Chondrocyte (in vitro differentiated cells): Measurements from ENCODE around the gene CFAP299. TPM values are rescaled to one million over a fixed set of nuclear protein-coding genes. Genes with fewer than 3 reads are reported as not detected.
A peak's percentile ranks its signal among the peaks of the same experiment; 100 is the strongest.

Experiments
- DNase-seq: peaks from one replicate; pipeline ENCODE4 v3.0.0; 2021; ENCODE audit warnings: mixed read lengths, low spot score
- H3K27ac Mint-ChIP-seq: one replicate; pipeline ENCODE4 v1.8.0; 2021; ENCODE audit warnings: mild to moderate bottlenecking, moderate library complexity, mixed read lengths; ENCODE audit not compliant: unreplicated experiment
- H3K27me3 Mint-ChIP-seq: 2 replicates; pipeline ENCODE4 v1.8.0; 2021; ENCODE audit warnings: low read depth, mixed read lengths
- H3K36me3 Mint-ChIP-seq: 2 replicates; pipeline ENCODE4 v1.8.0; 2021; ENCODE audit warnings: low read depth, mixed read lengths
- H3K4me1 Mint-ChIP-seq: 2 replicates; pipeline ENCODE4 v1.8.0; 2021; ENCODE audit warnings: low read depth, mild to moderate bottlenecking, mixed read lengths
- H3K4me3 Mint-ChIP-seq: one replicate; pipeline ENCODE4 v1.8.0; 2021; ENCODE audit warnings: mild to moderate bottlenecking, moderate library complexity, mixed read lengths; ENCODE audit not compliant: unreplicated experiment
- H3K9me3 Mint-ChIP-seq: 2 replicates; pipeline ENCODE4 v1.8.0; 2021; ENCODE audit warnings: low read depth, mixed read lengths
- total RNA-seq: library from RNA; stranded (reverse); gene quantifications from 3 replicates; pipeline ENCODE4 v1.2.1, GENCODE V29; 2021
- TF ChIP-seq, protein P1 (sequence below): fragments of 200-600 bp; sonication (generic); IDR thresholded peaks from 2 replicates; pipeline ENCODE4 v1.5.0; 2021; ENCODE audit warnings: antibody characterized with exemption, mild to moderate bottlenecking, moderate library complexity

Gene CFAP299
- total RNA-seq, 1 donor from 2014 or later, result 0.52 TPM

DNA sequence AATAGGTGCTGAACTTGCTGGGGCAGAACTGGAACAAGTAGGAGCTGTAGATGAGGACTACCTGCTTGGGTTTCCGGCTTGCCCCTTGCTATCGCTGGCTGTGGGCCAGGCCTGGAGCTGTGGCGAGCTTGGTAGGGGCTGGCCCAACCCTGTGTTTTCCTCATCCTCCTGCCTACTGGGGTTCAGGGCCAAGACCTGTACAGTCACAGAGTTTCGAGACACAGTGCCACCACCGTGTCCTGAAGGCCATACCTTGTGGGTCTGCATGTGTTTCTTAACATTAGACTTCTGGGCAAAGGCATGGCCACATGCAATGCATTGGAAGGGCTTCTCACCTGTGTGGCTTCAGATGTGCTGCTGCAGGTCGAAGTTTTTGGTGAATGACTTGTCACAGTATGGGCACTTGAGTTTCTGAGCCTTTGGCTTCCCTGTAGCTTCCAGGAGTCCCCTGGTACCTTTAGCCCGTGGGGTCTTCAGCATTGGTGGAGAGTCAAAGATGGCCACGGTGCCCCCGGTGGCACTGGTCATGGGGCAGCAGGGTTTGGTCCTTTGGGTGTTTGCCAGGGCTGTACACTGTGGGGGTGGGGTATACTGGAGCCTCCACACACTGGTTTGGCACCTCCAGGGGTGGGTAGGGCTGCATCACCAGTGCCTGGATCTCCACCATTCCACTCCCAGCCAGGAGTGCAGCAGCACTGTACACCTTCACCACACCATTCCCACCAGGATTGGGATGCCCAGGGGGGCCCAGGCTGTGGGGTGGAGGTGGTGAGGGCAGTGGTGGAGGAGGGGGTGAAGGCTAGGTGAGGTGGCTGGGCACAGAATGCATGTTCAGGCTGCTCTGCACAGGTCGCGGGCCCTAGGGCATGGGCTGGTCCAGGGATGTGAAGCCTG is 52.1 kb downstream of the CFAP299 start:
- H3K27me3 Mint-ChIP-seq, result peaks cover 6% of the 10 kb centered on the region
- TF ChIP-seq, protein P1, sequence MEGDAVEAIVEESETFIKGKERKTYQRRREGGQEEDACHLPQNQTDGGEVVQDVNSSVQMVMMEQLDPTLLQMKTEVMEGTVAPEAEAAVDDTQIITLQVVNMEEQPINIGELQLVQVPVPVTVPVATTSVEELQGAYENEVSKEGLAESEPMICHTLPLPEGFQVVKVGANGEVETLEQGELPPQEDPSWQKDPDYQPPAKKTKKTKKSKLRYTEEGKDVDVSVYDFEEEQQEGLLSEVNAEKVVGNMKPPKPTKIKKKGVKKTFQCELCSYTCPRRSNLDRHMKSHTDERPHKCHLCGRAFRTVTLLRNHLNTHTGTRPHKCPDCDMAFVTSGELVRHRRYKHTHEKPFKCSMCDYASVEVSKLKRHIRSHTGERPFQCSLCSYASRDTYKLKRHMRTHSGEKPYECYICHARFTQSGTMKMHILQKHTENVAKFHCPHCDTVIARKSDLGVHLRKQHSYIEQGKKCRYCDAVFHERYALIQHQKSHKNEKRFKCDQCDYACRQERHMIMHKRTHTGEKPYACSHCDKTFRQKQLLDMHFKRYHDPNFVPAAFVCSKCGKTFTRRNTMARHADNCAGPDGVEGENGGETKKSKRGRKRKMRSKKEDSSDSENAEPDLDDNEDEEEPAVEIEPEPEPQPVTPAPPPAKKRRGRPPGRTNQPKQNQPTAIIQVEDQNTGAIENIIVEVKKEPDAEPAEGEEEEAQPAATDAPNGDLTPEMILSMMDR, result no peak
- H3K4me1 Mint-ChIP-seq, result no peaks in the 10 kb centered on the region
- DNase-seq, result peak; percentile 85
- H3K27ac Mint-ChIP-seq, result no peak overlapping the region
- no peaks in the 10 kb centered on the region for H3K36me3 Mint-ChIP-seq
- no peaks in the 10 kb centered on the region for H3K9me3 Mint-ChIP-seq
- H3K4me3 Mint-ChIP-seq, result no peak overlapping the region

DNA sequence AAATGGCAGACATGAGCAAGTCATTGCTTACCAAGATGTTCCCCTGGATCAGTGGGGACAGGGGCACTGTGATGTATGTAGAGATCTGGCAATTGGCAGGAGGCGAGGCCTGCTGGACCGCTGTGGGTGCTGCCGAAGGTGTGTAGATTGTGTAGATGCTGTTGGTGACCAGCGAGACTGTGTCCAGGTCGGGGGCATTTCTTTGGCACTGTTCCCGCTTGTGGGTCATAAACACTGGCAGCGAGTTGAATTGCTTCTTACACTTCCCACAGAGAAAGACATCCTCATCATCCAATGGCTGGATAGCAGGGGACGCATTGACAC is 52.7 kb downstream of the CFAP299 start:
- no peak overlapping the region for H3K27ac Mint-ChIP-seq
- TF ChIP-seq, protein P1, result no peak
- no peak overlapping the region for H3K4me3 Mint-ChIP-seq
- no peaks in the 10 kb centered on the region for H3K36me3 Mint-ChIP-seq
- DNase-seq, result no peak
- peaks cover 3% of the 10 kb centered on the region for H3K27me3 Mint-ChIP-seq
- no peaks in the 10 kb centered on the region for H3K4me1 Mint-ChIP-seq
- H3K9me3 Mint-ChIP-seq, result no peaks in the 10 kb centered on the region

- H3K4me1 Mint-ChIP-seq, result no peaks in the 10 kb centered on the region
- H3K9me3 Mint-ChIP-seq, result no peaks in the 10 kb centered on the region
- H3K36me3 Mint-ChIP-seq, result no peaks in the 10 kb centered on the region
- H3K4me3 Mint-ChIP-seq, result no peak overlapping the region
- peaks cover 3% of the 10 kb centered on the region for H3K27me3 Mint-ChIP-seq
- H3K27ac Mint-ChIP-seq, result no peak overlapping the region
- no peak for DNase-seq
- TF ChIP-seq, protein P1, result no peak
Observed at GRCh38 chr4:80390178-80390577, 54.6 kb downstream of the CFAP299 start.

GRCh38 chr4:80393246-80393969 is 57.9 kb downstream of the CFAP299 start:
- TF ChIP-seq, protein P1, result no peak
- H3K4me1 Mint-ChIP-seq, result no peaks in the 10 kb centered on the region
- no peaks in the 10 kb centered on the region for H3K9me3 Mint-ChIP-seq
- no peak overlapping the region for H3K4me3 Mint-ChIP-seq
- DNase-seq, result no peak
- H3K27me3 Mint-ChIP-seq, result peaks cover 5% of the 10 kb centered on the region
- H3K27ac Mint-ChIP-seq, result no peak overlapping the region
- no peaks in the 10 kb centered on the region for H3K36me3 Mint-ChIP-seq

- no peak for DNase-seq
- Mint-ChIP-seq H3K27ac (no peak overlapping the region), H3K36me3 (no peaks in the 10 kb centered on the region), H3K4me1 (no peaks in the 10 kb centered on the region), H3K27me3 (peaks cover 5% of the 10 kb centered on the region), H3K9me3 (no peaks in the 10 kb centered on the region), H3K4me3 (no peak overlapping the region)
- TF ChIP-seq, protein P1, result no peak
Observed at GRCh38 chr4:80393970-80394250, 58.4 kb downstream of the CFAP299 start.
